GM21619 (cell line): ENCODE measurements around the gene FBXO10.
A peak's percentile ranks its signal among the peaks of the same experiment; 100 is the strongest.

Source experiments
- ATAC-seq: cut with Tn5 transposase; IDR thresholded peaks from one replicate; pipeline ENCODE4 v1.9.1; 2021; ENCODE audit not compliant: unreplicated experiment

Gene FBXO10

GRCh38 chr9:37551468-37551867 is 24.7 kb downstream of the FBXO10 start:
- ATAC-seq: no peak

- ATAC-seq: no peak
These were observed 25.4 kb downstream of the FBXO10 start for GRCh38 chr9:37550781-37551180.

GRCh38 chr9:37549527-37549926 is 26.7 kb downstream of the FBXO10 start:
- ATAC-seq: no peak

GRCh38 chr9:37547328-37547878 is 28.8 kb downstream of the FBXO10 start:
- no peak for ATAC-seq

GRCh38 chr9:37543468-37543867 is 32.7 kb downstream of the FBXO10 start:
- no peak for ATAC-seq

- no peak for ATAC-seq
These were observed 33.3 kb downstream of the FBXO10 start for GRCh38 chr9:37542895-37543294.

GRCh38 chr9:37542488-37542887 is 33.7 kb downstream of the FBXO10 start:
- ATAC-seq: no peak

GRCh38 chr9:37541465-37541864 is 34.7 kb downstream of the FBXO10 start:
- ATAC-seq: no peak

GRCh38 chr9:37540634-37541033 is 35.5 kb downstream of the FBXO10 start:
- no peak for ATAC-seq

- no peak for ATAC-seq
These were observed 36.5 kb downstream of the FBXO10 start for GRCh38 chr9:37539634-37540033.

- ATAC-seq: no peak
These were observed 38.1 kb downstream of the FBXO10 start for GRCh38 chr9:37538099-37538498.

- ATAC-seq: no peak
These were observed 41.3 kb downstream of the FBXO10 start for GRCh38 chr9:37534901-37535300.

GRCh38 chr9:37534412-37534811 is 41.8 kb downstream of the FBXO10 start:
- ATAC-seq: no peak

GRCh38 chr9:37531699-37532098 is 44.5 kb downstream of the FBXO10 start:
- peak; percentile 56 for ATAC-seq

GRCh38 chr9:37528652-37529471 is 47.3 kb downstream of the FBXO10 start:
- ATAC-seq: peak; percentile 69

- ATAC-seq: no peak
These were observed 52.3 kb downstream of the FBXO10 start for GRCh38 chr9:37523916-37524315.

GRCh38 chr9:37522971-37523370 is 53.2 kb downstream of the FBXO10 start:
- ATAC-seq: no peak

- no peak for ATAC-seq
These were observed 55.1 kb downstream of the FBXO10 start for GRCh38 chr9:37521111-37521510.

- no peak for ATAC-seq
These were observed 55.5 kb downstream of the FBXO10 start for GRCh38 chr9:37520641-37521040.

GRCh38 chr9:37517923-37518322 is 58.3 kb downstream of the FBXO10 start:
- ATAC-seq: no peak

- no peak for ATAC-seq
These were observed 60.4 kb downstream of the FBXO10 start for GRCh38 chr9:37515620-37516258.

- no peak for ATAC-seq
These were observed 61.2 kb downstream of the FBXO10 start for GRCh38 chr9:37514999-37515398.
